ENCODE measurements around the gene CNTNAP2.

The CNTNAP2 gene

GRCh38 chr7:147170341-147171012, 1053.9 kb downstream of the CNTNAP2 start:
- no peak for DNase-seq

GRCh38 chr7:147171013-147171391, 1054.4 kb downstream of the CNTNAP2 start:
- DNase-seq: no peak

DNA sequence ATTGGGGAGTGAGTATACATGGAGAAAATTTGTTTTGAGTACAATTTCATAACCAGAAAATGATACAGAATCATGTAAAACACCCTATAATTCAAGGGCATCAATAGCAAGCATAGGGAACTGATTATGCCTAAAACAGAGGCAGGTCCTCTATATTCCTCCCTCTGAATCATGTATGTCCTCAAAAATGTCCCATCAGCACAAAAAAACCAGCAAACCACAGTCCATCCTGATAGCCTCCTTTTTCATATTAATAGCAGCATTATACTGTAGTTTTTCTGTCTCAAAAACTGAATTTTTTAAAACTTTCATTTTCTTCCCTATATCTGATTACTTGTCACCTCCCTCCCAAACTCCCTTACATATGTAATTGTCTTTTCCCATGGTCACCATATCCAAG, 1057.3 kb downstream of the CNTNAP2 start:
- DNase-seq: no peak

DNA sequence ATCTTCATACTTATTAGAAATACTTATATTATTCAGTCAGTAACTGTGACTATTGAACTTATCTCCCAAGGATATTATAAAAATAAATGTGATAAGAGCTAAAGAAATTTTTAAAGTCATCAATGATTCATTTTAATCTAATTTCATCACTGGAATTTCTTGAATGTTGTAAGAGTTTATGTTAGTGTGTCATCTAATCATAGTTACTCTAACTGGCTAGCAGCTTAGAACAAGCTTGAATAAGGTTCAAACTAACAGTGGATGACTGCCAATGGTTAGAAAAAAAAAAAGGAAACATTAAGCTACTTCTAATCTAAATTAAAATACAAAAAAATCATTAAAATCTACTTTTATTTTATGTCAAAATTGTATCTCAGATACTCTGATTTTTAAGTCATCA, 1066.3 kb downstream of the CNTNAP2 start:
- DNase-seq: no peak

DNA sequence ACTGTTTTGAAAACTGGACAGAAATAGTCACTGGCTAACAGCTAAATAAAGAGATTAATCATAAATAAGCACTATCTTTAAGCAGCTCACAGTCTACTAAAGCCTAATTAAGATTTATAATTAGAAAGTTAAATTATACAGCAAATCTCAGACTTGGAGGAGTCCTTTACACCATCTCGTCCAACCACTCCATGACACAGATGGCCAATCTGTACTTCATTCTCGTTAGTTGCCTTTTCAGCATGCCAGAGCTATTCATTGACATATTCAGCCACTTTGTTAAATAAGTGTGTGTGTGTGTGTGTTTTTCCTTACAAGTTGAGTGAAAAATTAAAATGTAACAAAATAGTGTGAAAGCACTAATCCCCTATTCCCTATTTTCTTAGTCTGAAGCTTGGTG, 1066.7 kb downstream of the CNTNAP2 start:
- DNase-seq: no peak

- no peak for DNase-seq
Observed at GRCh38 chr7:147188467-147188866, 1071.9 kb downstream of the CNTNAP2 start.

GRCh38 chr7:147193476-147193875, 1076.9 kb downstream of the CNTNAP2 start:
- no peak for DNase-seq

GRCh38 chr7:147196481-147196880, 1079.9 kb downstream of the CNTNAP2 start:
- no peak for DNase-seq

DNA sequence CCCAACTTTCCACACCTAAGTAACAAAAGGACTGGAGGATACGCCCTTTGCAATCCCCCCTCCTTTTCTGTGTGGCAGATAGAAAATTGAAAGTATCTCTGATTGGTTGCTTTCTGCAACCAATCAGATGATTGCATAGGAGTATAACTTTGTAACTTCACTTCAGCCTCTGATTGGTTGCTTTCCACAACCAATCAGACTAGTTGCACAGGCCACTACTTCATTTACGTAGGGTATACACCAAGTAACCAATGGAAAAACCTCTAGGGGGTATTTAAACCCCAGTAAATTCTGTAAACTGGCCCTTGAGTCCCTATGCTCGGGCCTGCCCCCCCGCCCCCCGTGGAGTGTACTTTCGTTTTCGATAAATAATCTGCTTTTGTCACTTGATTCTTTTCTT, 1080.4 kb downstream of the CNTNAP2 start:
- DNase-seq: no peak

GRCh38 chr7:147199868-147200267, 1083.3 kb downstream of the CNTNAP2 start:
- no peak for DNase-seq

DNA sequence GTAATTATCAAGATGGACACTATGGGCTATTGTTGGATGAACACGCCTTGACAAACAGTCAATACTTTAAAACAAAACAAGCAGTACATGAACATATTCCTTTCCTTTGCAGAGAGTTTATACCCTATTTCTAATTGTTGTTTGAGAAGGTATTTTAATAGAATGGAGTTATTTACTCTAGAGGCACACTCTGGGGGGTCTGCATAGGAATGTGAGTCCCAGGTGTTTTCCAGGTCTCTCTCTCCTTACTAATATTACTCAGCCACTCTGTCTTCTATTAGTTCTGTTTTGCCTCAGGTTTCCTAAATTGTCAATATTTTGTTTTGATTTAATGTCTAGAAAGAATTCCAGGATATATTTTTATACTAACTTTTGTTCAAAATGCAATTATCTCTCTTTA, 1091.4 kb downstream of the CNTNAP2 start:
- DNase-seq: no peak

- DNase-seq: no peak
Observed at GRCh38 chr7:147231275-147231674, 1114.7 kb downstream of the CNTNAP2 start.

- DNase-seq: no peak
Observed at GRCh38 chr7:147235645-147236382, 1119.2 kb downstream of the CNTNAP2 start.

- no peak for DNase-seq
Observed at GRCh38 chr7:147240468-147240867, 1123.9 kb downstream of the CNTNAP2 start.

GRCh38 chr7:147245274-147245673, 1128.7 kb downstream of the CNTNAP2 start:
- DNase-seq: no peak

DNA sequence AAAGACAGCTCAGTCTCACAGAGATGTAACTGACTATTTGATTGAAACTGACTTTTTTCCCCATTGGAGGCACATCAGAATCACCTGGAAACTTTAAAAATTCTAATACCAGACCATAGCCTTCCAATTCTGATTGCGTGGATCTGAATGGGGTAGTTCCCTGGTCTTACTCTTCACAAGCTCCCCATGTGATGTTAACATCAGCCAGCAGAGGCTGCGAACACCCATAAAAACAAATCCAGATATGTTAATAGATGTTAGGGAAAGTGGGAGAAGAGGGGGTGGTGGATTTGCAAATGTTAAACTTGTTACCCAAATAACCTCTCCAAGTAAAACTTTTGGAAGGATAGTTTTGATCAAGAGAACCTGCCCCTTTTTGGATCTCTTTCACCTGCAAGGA, 1133.4 kb downstream of the CNTNAP2 start:
- no peak for DNase-seq

- no peak for DNase-seq
Observed at GRCh38 chr7:147251751-147252325, 1135.2 kb downstream of the CNTNAP2 start.

- no peak for DNase-seq
Observed at GRCh38 chr7:147261693-147262092, 1145.1 kb downstream of the CNTNAP2 start.

GRCh38 chr7:147265528-147265927, 1148.9 kb downstream of the CNTNAP2 start:
- no peak for DNase-seq

- DNase-seq: no peak
Observed at GRCh38 chr7:147276106-147276505, 1159.5 kb downstream of the CNTNAP2 start.

DNA sequence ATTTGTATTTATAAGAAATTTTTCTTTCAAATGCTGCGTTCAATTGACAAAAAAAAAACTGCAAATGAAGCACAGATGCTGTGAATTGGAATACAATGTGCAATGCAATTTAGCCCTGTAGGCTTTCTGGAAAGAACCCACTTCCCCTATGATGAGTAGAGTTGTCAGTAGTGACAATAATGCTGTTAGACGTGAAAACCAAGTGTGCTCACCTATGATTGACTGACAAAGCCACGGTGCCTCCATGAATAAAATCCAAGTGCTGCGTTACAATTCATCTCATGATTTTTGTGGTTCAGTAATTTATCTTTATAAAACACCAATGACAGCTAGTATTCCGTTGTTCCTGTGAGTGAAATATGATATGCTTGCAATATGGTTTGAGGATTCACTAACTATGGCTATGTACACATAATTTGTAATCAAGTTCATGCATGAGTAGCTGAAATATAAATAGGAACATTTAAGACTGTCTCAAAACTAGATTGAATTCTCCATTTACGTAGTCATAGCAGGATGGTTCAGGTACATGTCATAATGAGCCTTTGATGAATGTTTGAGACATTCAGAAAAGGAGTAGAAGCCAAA, 1160.3 kb downstream of the CNTNAP2 start:
- no peak for DNase-seq

DNA sequence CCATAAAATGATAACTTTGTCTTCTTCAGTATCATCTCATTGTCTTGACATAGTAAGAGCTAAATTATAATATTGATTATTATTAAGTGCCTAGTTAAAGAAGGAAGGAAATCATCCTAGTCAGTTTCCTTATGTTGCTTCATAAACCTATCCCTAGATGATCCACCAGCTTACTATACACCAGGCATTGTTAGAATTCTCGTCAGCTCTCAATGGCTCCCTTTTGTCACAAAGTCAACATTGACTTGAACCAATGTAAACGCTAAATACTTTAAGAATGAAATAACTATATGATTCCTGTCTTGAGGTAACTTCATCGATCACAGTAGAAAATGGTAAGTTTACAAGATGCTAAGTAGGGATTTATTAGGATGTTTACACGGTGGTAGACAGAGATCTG, 1162.9 kb downstream of the CNTNAP2 start:
- no peak for DNase-seq

GRCh38 chr7:147279964-147280374, 1163.4 kb downstream of the CNTNAP2 start:
- no peak for DNase-seq

- no peak for DNase-seq
Observed at GRCh38 chr7:147282204-147282603, 1165.6 kb downstream of the CNTNAP2 start.

Measured in right hindlimb (tissue), 1 donor.